NAMALWA (cell line): Measurements from ENCODE around the gene BNC2.

Experiments used
- DNase-seq: peaks from one replicate; pipeline ENCODE4 v3.0.0-alpha.2; 2015; ENCODE audit warnings: low spot score

BNC2 gene

GRCh38 chr9:16595227-16595626 is 275.2 kb downstream of the BNC2 start:
- no peak for DNase-seq

- DNase-seq = no peak
These were observed 275.7 kb downstream of the BNC2 start for GRCh38 chr9:16594787-16595186.

GRCh38 chr9:16593746-16594145 is 276.7 kb downstream of the BNC2 start:
- DNase-seq = no peak

- DNase-seq = no peak
These were observed 279.4 kb downstream of the BNC2 start for GRCh38 chr9:16591092-16591491.

- DNase-seq = no peak
These were observed 284.9 kb downstream of the BNC2 start for GRCh38 chr9:16585591-16585990.

GRCh38 chr9:16579872-16580432 is 290.5 kb downstream of the BNC2 start:
- no peak for DNase-seq

- no peak for DNase-seq
These were observed 294.6 kb downstream of the BNC2 start for GRCh38 chr9:16575986-16576245.

- no peak for DNase-seq
These were observed 295.1 kb downstream of the BNC2 start for GRCh38 chr9:16575142-16575985.

GRCh38 chr9:16572005-16572734 is 298.3 kb downstream of the BNC2 start:
- DNase-seq = no peak

GRCh38 chr9:16571127-16571802 is 299.2 kb downstream of the BNC2 start:
- DNase-seq = no peak

GRCh38 chr9:16563446-16563845 is 307.0 kb downstream of the BNC2 start:
- no peak for DNase-seq

- no peak for DNase-seq
These were observed 309.3 kb downstream of the BNC2 start for GRCh38 chr9:16561121-16561520.

- no peak for DNase-seq
These were observed 310.9 kb downstream of the BNC2 start for GRCh38 chr9:16559418-16560188.

GRCh38 chr9:16555802-16556201 is 314.7 kb downstream of the BNC2 start:
- DNase-seq = no peak

GRCh38 chr9:16553869-16554540 is 316.5 kb downstream of the BNC2 start:
- DNase-seq = no peak

GRCh38 chr9:16552252-16552651 is 318.2 kb downstream of the BNC2 start:
- DNase-seq = no peak

- DNase-seq = no peak
These were observed 318.8 kb downstream of the BNC2 start for GRCh38 chr9:16551692-16552091.

GRCh38 chr9:16545639-16546038 is 324.8 kb downstream of the BNC2 start:
- DNase-seq = no peak

- no peak for DNase-seq
These were observed 325.6 kb downstream of the BNC2 start for GRCh38 chr9:16544842-16545241.

- no peak for DNase-seq
These were observed 326.8 kb downstream of the BNC2 start for GRCh38 chr9:16543686-16544085.

GRCh38 chr9:16543225-16543624 is 327.2 kb downstream of the BNC2 start:
- no peak for DNase-seq
